Activated CD8-positive, alpha-beta T cell treated with anti-CD3 and anti-CD28 coated beads, Interleukin-2, amount 10 ng/mL, durations not matched to agents 7 days and 5 days (primary cell): ENCODE measurements around the gene ENOX1. TPM values are rescaled to one million over a fixed set of nuclear protein-coding genes. Genes with fewer than 3 reads are reported as not detected.

Experiments
- ATAC-seq: fragments of 150-1000 bp; cut with Tn5 transposase; one replicate; pipeline ENCODE4 v1.10.0; 2021; ENCODE audit warnings: moderate library complexity
- CTCF ChIA-PET: fragments of 350-600 bp; sonication (Branson Sonifier 250); formaldehyde crosslinking; loops from one replicate; lab custom pipeline; 2021; ENCODE audit warnings: antibody characterized with exemption; lab: Charles Lee
- POLR2A ChIA-PET: fragments of 350-600 bp; sonication (Branson Sonifier 250); formaldehyde crosslinking; loops from one replicate; lab custom pipeline; 2021; ENCODE audit warnings: antibody characterized with exemption; lab: Charles Lee
- DNase-seq: peaks from one replicate; pipeline ENCODE4 v3.0.0-alpha.2; 2020
- H3K27ac Mint-ChIP-seq: one replicate; pipeline ENCODE4 v1.8.0; 2021; ENCODE audit warnings: mild to moderate bottlenecking, mixed read lengths
- H3K27me3 Mint-ChIP-seq: one replicate; pipeline ENCODE4 v1.8.0; 2021; ENCODE audit warnings: low read depth, mixed read lengths
- H3K36me3 Mint-ChIP-seq: one replicate; pipeline ENCODE4 v1.8.0; 2021; ENCODE audit warnings: low read depth, mixed read lengths
- H3K4me1 Mint-ChIP-seq: one replicate; pipeline ENCODE4 v1.8.0; 2021; ENCODE audit warnings: low read depth, mixed read lengths
- H3K4me3 Mint-ChIP-seq: one replicate; pipeline ENCODE4 v1.8.0; 2021; ENCODE audit warnings: mild to moderate bottlenecking, mixed read lengths
- H3K9me3 Mint-ChIP-seq: one replicate; pipeline ENCODE4 v1.8.0; 2022; ENCODE audit warnings: mixed read lengths; ENCODE audit not compliant: insufficient read depth
- total RNA-seq, 2 experiments: library from RNA; stranded (reverse); gene quantifications; one replicate each; pipeline ENCODE4 v1.2.3, GENCODE V29; 2021

Gene ENOX1
- total RNA-seq, 2 experiments from 2014 or later: 0.08 TPM; not detected in 1

DNA sequence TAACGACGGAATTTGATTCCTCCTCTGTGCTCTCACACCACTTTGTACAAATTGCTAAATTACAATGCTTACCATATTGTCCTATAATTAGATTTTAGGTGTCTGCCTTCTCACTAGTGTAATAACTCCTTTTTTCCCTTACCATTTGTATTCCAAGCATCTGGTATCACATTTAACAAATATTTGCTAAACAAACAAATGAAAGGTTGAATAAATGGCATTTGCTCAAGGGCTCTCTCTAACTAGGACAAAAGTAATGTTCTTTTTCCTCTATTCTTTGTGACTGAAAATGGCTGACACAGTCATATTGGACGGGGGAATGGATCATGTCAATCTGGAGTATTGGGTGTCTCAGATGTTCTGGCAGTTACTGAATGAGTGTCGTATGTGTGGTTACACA lies 99.7 kb downstream of the ENOX1 start:
- DNase-seq (no peak), ATAC-seq (no peak)
- no peak overlapping the region for H3K27ac Mint-ChIP-seq
- H3K27me3 Mint-ChIP-seq: peaks cover 6% of the 10 kb centered on the region
- H3K9me3 Mint-ChIP-seq: no peaks in the 10 kb centered on the region
- no peaks in the 10 kb centered on the region for H3K4me1 Mint-ChIP-seq
- H3K36me3 Mint-ChIP-seq: no peaks in the 10 kb centered on the region
- CTCF ChIA-PET: no interaction called here
- POLR2A ChIA-PET: no interaction called here
- no peak overlapping the region for H3K4me3 Mint-ChIP-seq

DNA sequence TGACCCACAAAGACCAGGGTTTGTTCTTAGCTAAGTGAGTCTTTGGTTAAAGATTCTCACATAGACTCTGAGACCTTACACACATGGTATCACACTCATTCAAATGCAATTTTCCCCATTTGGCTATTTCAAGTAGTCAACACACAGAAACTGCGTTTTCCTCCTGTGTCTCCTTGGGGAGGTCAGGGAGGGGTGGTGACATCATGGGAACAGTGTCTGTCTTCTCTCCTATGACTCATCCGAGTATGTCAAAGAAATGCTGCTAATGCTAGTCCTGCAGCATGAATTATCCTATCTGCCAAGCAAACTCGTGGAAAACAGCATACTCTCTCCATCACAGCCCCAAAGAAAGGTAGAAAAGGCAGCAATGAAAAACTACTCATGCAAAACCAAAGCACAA lies 100.2 kb downstream of the ENOX1 start:
- Mint-ChIP-seq H3K4me1 (no peaks in the 10 kb centered on the region), H3K4me3 (no peak overlapping the region), H3K27me3 (peaks cover 6% of the 10 kb centered on the region), H3K36me3 (no peaks in the 10 kb centered on the region), H3K27ac (no peak overlapping the region), H3K9me3 (no peaks in the 10 kb centered on the region)
- ChIA-PET POLR2A (no interaction called here), CTCF (no interaction called here)
- ATAC-seq: no peak
- DNase-seq: no peak

DNA sequence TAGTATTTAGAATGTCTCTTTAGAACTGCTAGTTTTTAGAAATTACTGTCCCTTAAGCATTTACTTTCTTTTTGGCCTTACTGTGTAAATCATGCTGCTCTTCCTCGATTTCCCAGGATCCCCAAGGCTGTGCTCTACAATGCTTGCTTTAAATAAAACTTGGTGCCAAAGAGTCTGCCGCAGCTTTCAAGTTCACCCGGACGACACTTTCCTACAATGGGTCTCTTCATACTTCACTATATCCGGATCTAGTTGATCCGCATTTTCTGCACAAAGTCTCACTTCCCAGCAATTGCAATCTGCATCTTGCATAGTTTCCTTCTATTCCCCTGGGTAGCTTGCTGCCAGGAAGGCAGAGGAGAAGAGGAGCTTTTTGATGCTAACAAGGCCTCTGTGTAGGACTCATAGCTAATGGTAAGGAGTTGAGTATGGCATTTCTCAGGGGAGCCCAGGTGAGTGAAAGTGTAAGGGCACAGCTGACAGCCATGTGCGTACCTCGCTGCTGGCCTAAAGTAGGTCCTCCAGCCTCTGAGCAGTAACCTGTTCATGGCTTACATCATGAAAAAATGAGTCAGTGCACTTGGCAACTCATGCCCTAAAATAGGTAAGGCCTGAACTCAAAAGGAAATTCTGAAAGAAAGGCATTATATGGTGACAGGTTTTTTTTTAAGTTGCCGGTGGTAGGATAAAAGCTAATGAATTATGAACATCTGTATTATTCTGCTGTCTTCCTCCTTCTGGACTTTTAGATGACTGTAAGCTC lies 101.6 kb downstream of the ENOX1 start:
- DNase-seq (no peak), ATAC-seq (no peak)
- ChIA-PET POLR2A (no interaction called here), CTCF (no interaction called here)
- no peaks in the 10 kb centered on the region for H3K27me3 Mint-ChIP-seq
- H3K27ac Mint-ChIP-seq: no peak overlapping the region
- no peaks in the 10 kb centered on the region for H3K36me3 Mint-ChIP-seq
- no peak overlapping the region for H3K4me3 Mint-ChIP-seq
- no peaks in the 10 kb centered on the region for H3K9me3 Mint-ChIP-seq
- no peaks in the 10 kb centered on the region for H3K4me1 Mint-ChIP-seq

DNA sequence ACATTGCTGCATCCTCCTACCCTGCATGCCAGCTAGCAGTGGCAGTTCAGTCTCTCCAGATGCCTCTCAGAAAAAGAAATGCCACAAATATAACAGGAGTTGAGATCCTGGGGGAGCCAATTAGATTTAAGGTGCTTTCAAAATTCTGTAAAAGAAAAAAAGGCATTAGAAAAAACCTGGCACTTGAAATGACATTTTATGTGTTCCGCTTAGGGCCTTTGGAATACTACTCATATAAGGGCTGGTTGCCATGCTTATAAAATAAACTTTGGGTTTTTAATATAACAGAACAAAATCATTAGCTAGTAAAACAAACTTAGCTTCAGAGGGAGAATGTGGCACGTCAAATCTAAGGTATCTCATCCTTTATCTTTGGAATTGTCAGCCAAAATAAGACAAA lies 104.1 kb downstream of the ENOX1 start:
- Mint-ChIP-seq H3K4me3 (no peak overlapping the region), H3K4me1 (no peaks in the 10 kb centered on the region), H3K36me3 (no peaks in the 10 kb centered on the region), H3K27ac (no peak overlapping the region), H3K9me3 (no peaks in the 10 kb centered on the region), H3K27me3 (no peaks in the 10 kb centered on the region)
- ChIA-PET POLR2A (no interaction called here), CTCF (no interaction called here)
- DNase-seq: no peak
- no peak for ATAC-seq

DNA sequence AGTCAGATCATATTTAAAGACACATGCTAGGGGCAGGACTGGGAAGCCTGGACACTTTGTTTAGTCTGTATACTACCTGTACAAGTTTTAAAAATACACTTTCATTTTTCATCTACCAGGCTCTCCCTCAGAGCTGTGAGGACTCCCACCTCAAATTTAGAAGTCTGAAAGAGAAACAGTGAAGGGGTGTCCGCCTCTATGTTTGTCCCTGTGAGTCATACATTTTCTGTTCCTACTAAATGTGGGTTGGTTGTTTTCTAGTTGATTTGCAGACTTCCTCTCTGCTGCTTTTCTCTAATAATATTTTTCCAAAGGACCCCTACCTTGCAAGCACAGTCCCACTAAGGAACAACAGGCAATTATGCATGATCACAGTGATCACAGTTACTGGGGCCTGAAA lies 110.5 kb downstream of the ENOX1 start:
- CTCF ChIA-PET: no interaction called here
- H3K4me3 Mint-ChIP-seq: no peak overlapping the region
- POLR2A ChIA-PET: no interaction called here
- no peaks in the 10 kb centered on the region for H3K9me3 Mint-ChIP-seq
- no peak overlapping the region for H3K27ac Mint-ChIP-seq
- no peak for DNase-seq
- ATAC-seq: no peak
- peaks cover 2% of the 10 kb centered on the region for H3K27me3 Mint-ChIP-seq
- H3K36me3 Mint-ChIP-seq: no peaks in the 10 kb centered on the region
- no peaks in the 10 kb centered on the region for H3K4me1 Mint-ChIP-seq

DNA sequence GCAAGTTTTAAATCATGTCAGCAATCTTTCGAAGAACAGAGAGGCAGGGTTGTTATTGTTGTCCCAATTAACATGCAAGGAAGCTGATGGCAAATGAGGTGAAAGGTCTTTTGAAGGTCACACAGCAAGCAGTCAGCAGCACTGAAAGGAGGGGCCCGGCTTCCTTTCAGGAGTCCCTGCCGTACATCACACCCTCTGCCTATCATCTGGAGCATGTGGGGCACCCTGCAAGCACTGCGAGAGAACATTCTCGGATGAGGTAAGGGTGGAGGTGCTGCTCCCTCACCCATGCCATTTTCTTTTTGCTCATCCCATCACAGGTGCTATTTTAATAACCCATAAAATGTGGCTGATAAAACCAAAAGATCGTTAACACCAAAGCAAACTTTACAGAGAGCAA lies 111.2 kb downstream of the ENOX1 start:
- CTCF ChIA-PET: no interaction called here
- DNase-seq: no peak
- Mint-ChIP-seq H3K4me1 (no peaks in the 10 kb centered on the region), H3K4me3 (no peak overlapping the region), H3K36me3 (no peaks in the 10 kb centered on the region), H3K27ac (no peak overlapping the region), H3K27me3 (peaks cover 2% of the 10 kb centered on the region), H3K9me3 (no peaks in the 10 kb centered on the region)
- ATAC-seq: no peak
- POLR2A ChIA-PET: no interaction called here

DNA sequence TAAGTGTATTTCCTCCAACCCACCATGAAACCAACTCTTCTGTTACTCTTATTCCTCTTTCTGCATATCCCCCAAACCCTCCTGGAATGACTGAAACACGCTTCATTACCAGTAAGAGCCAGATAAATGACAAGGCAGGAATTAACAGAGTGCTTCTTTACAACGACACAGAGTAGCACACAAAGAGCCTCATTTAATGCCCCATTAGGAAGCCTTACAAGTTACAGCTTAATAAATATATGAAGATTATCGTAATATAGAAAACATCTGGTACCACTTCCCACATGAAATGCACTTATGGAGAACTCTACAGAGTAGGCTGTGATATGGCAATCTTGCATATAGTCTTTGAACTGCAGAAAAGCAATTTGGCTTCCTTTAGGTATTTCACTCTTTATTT lies 116.8 kb downstream of the ENOX1 start:
- peaks cover 3% of the 10 kb centered on the region for H3K27me3 Mint-ChIP-seq

DNA sequence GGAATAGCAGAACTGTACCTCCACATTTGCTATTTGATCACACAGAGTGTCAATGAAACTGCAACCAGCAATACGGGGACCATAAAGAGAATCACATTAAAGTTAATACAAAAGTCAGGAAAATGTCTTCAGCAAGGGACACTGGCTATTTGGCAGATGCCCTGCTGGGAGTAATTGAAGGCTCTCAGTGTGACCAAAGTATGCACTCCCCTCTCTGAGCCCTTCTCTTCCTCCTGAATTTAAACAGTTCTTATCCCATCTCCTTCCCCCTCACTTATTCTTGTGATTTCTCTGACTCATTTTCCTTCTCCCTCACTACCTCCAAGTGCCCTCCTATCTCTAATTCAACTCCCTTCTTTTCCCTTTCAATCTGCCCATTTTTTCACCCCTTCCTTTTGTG lies 117.7 kb downstream of the ENOX1 start:
- Mint-ChIP-seq H3K27me3 (peaks cover 3% of the 10 kb centered on the region), H3K36me3 (no peaks in the 10 kb centered on the region), H3K4me3 (no peak overlapping the region), H3K9me3 (no peaks in the 10 kb centered on the region), H3K4me1 (peaks cover 8% of the 10 kb centered on the region), H3K27ac (no peak overlapping the region)
- ATAC-seq (no peak), DNase-seq (no peak)
- CTCF ChIA-PET: no interaction called here
- POLR2A ChIA-PET: no interaction called here

More for the DNA sequence above, 116.8 kb downstream of the ENOX1 start:
- no peaks in the 10 kb centered on the region for H3K36me3 Mint-ChIP-seq
- POLR2A ChIA-PET: no interaction called here
- ATAC-seq: no peak
- peaks cover 3% of the 10 kb centered on the region for H3K4me1 Mint-ChIP-seq
- no peak for DNase-seq
- H3K4me3 Mint-ChIP-seq: no peak overlapping the region
- no peak overlapping the region for H3K27ac Mint-ChIP-seq
- CTCF ChIA-PET: no interaction called here
- no peaks in the 10 kb centered on the region for H3K9me3 Mint-ChIP-seq

DNA sequence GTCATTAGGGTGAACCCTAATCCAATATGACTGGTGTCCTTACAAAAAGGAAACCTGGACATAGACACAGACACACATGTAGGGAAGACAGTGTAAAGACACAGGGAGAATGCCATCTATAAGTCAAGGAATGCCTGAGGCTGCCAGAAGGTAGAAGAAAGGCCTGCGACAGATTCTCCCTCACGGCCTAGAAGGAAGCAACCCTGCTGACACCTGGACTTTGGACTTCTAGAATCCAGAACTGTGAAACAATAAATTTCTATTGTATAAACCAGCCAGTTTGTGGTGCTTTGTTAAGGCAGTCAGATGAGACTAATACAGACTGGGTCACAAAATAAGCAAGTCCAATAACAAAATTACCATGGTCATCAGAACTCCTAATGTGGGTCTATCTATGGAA lies 120.4 kb downstream of the ENOX1 start:
- H3K27me3 Mint-ChIP-seq: peaks cover 2% of the 10 kb centered on the region

DNA sequence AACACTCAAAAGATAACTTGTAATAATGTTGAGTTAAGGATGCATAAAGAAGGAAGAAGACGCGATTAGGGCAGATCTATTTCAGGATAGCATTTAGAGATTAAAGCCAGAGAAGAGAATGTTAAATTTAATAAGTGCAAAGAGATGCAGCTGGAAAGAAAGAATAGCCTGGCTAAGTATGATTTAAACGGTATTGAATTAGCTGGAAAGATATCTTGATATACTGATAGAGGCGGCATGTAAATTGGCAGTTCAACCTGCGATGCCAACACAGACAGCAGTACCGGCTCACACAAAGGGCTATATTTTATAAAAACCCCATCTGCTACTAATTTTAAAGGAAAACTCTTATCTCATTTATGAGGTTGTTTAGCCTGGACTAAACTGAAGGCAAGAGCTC lies 121.4 kb downstream of the ENOX1 start:
- ChIA-PET POLR2A (interaction anchor here (0.7 kb wide), 1 partner anchor 458 kb away, joined by 3 read pairs; no protein-coding TSS in a partner anchor), CTCF (no interaction called here)
- Mint-ChIP-seq H3K27me3 (peaks cover 4% of the 10 kb centered on the region), H3K4me1 (peaks cover 8% of the 10 kb centered on the region), H3K27ac (peak overlapping the region; percentile 53), H3K36me3 (no peaks in the 10 kb centered on the region), H3K4me3 (no peak overlapping the region), H3K9me3 (no peaks in the 10 kb centered on the region)
- ATAC-seq (no peak), DNase-seq (no peak)

More for the DNA sequence above, 120.4 kb downstream of the ENOX1 start:
- POLR2A ChIA-PET: no interaction called here
- Mint-ChIP-seq H3K36me3 (no peaks in the 10 kb centered on the region), H3K9me3 (no peaks in the 10 kb centered on the region), H3K4me3 (no peak overlapping the region), H3K4me1 (peaks cover 8% of the 10 kb centered on the region), H3K27ac (no peak overlapping the region)
- CTCF ChIA-PET: no interaction called here
- no peak for ATAC-seq
- no peak for DNase-seq

DNA sequence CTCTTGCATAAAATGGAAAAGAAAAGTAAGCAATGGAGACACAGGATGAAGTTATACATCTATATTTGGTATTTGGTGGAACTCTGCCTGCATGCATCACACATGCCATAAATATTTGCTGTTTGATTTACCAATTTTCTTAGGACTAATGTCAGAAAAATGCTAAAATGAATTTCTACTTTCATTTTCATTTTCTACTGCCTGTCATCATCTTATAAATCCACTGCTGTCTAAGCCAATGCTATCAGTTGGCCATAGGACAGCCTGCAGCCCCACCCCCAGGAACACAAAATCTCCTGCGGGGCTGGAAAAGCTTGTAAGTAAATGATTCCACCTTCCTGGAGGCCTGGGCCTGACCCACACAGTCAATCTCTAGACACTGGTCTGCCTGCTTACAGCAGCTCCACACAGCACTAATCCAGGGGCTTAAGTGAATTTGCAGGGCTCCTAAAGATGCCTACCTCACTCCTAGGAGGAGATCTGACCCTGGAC lies 122.0 kb downstream of the ENOX1 start:
- Mint-ChIP-seq H3K27ac (peak overlapping the region; percentile 53), H3K27me3 (peaks cover 2% of the 10 kb centered on the region)
- ATAC-seq: peak; percentile 63

DNA sequence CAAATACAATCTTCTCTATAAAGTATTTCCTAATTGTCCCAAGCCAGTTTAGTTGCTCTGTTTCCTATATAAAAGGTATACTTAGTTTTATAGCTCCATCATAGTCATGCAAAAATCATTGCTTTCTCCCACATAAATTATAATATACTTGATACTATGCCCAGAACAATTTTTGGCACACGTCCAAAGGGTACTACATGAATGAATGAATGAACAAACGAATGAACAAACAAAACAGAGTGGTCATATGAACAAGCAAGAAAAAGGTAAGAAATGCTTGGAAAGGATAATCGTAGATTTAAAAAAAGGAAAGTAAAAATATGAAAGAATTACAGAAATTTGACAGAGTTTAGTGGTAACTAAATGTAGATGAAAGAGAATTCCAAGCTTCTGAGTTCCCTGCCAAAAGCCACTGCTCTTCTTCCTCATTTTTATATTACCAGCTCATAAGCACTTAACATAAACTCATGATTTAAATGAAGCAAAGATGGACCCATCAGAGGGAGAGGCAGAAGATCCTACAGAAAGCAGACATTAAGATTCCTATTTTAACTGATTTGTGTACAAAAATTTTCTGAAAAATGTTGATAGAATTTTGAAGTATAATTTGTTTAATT lies 123.2 kb downstream of the ENOX1 start:
- Mint-ChIP-seq H3K4me1 (peaks cover 8% of the 10 kb centered on the region), H3K27ac (no peak overlapping the region), H3K4me3 (no peak overlapping the region), H3K9me3 (no peaks in the 10 kb centered on the region), H3K36me3 (no peaks in the 10 kb centered on the region), H3K27me3 (peaks cover 5% of the 10 kb centered on the region)
- ChIA-PET CTCF (no interaction called here), POLR2A (no interaction called here)
- no peak for ATAC-seq
- no peak for DNase-seq

More for the DNA sequence above, 122.0 kb downstream of the ENOX1 start:
- H3K36me3 Mint-ChIP-seq: no peaks in the 10 kb centered on the region
- no peaks in the 10 kb centered on the region for H3K9me3 Mint-ChIP-seq
- ChIA-PET CTCF (no interaction called here), POLR2A (no interaction called here)
- peak overlapping the region; percentile 39 for H3K4me3 Mint-ChIP-seq
- DNase-seq: peak; percentile 24
- H3K4me1 Mint-ChIP-seq: peaks cover 8% of the 10 kb centered on the region
